ENCODE measurements around the gene NPAS3.

GRCh38 chr14:33704481-33704880 lies 765.8 kb downstream of the NPAS3 start:
- TF ChIP-seq GATA3 (IDR thresholded peaks at IDR 0.05; ENCODE audit: low read depth, low read length) (no peak), GATA2 (IDR thresholded peaks at IDR 0.05; ENCODE audit: low read depth, low read length) (no peak)
